ENCODE data around the gene RPAIN.

Gene RPAIN

DNA sequence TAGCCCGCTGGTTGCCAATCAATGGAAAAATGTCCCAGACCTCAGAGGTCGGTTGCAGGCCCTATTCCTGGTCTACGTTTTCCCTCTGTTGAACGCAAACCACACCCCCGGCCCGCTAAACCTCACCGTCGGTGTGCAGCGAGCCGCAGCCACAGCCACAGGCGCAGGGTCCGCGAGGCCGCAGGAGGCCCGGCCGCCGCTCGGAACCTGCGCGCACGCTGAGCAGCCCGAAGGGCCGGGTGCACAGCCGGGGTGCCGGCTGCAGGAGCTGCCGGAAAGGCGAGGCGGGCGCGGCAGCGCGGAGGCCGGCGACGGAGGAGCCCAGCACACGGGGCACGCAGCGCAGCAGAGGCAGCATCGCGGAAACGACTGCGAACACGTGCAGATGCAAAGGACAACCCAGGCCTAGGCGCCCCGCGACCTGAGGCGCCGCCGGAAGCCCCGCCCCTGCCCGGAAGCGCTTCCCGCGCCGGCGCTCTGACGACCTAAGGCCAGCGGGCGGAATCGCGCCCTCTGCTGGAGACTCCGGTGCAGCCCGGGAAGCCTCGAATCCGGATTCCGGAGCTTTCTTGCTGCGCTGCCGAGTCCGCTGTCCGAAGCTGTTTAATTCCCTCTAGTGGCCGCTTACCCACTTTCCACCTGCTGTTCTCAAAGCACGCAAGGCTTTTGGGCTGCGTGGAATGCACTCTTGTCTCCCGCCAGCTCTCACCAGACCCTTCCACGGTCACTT, 18.9 kb downstream of the RPAIN start, which contains the start of gene C1QBP:
Gene C1QBP (minus strand): TSS at position 440 of the 730 bp plus-strand sequence. CDS start 82 bp downstream, at position 358.
- peak within 1 kb of the TSS; percentile 71 for H3K4me3 ChIP-seq (ENCODE audit: low read depth, low read length)
- TF ChIP-seq, protein P1, sequence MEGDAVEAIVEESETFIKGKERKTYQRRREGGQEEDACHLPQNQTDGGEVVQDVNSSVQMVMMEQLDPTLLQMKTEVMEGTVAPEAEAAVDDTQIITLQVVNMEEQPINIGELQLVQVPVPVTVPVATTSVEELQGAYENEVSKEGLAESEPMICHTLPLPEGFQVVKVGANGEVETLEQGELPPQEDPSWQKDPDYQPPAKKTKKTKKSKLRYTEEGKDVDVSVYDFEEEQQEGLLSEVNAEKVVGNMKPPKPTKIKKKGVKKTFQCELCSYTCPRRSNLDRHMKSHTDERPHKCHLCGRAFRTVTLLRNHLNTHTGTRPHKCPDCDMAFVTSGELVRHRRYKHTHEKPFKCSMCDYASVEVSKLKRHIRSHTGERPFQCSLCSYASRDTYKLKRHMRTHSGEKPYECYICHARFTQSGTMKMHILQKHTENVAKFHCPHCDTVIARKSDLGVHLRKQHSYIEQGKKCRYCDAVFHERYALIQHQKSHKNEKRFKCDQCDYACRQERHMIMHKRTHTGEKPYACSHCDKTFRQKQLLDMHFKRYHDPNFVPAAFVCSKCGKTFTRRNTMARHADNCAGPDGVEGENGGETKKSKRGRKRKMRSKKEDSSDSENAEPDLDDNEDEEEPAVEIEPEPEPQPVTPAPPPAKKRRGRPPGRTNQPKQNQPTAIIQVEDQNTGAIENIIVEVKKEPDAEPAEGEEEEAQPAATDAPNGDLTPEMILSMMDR (IDR thresholded peaks at IDR 0.05; ENCODE audit: borderline replicate concordance, insufficient read depth, low read depth, low read length): peak; percentile 97

- TF ChIP-seq, protein P1 (IDR thresholded peaks at IDR 0.05; ENCODE audit: borderline replicate concordance, insufficient read depth, low read depth, low read length): no peak
Observed at GRCh38 chr17:5439446-5439764, 19.4 kb downstream of the RPAIN start.

DNA sequence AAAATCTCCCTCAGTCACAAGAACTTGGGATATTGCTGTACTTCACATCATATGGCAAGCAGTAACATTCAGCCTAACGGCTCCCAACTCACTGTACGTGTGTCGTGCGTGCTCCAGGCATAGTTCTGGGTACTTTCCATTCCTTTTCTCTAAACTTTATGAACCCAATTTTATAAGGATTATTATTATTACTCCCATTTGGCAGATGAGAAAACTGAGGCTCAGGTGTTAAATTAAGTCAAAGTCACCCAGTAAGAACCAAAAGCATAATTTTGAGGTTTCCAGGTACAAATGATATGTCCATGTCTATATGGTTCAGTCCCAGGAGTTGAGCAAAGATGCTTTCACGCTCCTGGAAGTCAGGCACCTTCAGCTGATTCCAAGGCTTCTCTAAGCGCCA, 23.7 kb downstream of the RPAIN start:
- TF ChIP-seq, protein P1 (IDR thresholded peaks at IDR 0.05; ENCODE audit: borderline replicate concordance, insufficient read depth, low read depth, low read length): no peak
- no peak overlapping the region for H3K4me3 ChIP-seq (ENCODE audit: low read depth, low read length)

More at GRCh38 chr17:5439446-5439764, 19.4 kb downstream of the RPAIN start:
- H3K4me3 ChIP-seq (ENCODE audit: low read depth, low read length): no peak overlapping the region

- no peak overlapping the region for H3K4me3 ChIP-seq (ENCODE audit: low read depth, low read length)
- TF ChIP-seq, protein P1 (IDR thresholded peaks at IDR 0.05; ENCODE audit: borderline replicate concordance, insufficient read depth, low read depth, low read length): no peak
Observed at GRCh38 chr17:5444209-5444608, 24.2 kb downstream of the RPAIN start.

- no peak overlapping the region for H3K4me3 ChIP-seq (ENCODE audit: low read depth, low read length)
- TF ChIP-seq, protein P1 (IDR thresholded peaks at IDR 0.05; ENCODE audit: borderline replicate concordance, insufficient read depth, low read depth, low read length): no peak
Observed at GRCh38 chr17:5446786-5447185, 26.8 kb downstream of the RPAIN start.

DNA sequence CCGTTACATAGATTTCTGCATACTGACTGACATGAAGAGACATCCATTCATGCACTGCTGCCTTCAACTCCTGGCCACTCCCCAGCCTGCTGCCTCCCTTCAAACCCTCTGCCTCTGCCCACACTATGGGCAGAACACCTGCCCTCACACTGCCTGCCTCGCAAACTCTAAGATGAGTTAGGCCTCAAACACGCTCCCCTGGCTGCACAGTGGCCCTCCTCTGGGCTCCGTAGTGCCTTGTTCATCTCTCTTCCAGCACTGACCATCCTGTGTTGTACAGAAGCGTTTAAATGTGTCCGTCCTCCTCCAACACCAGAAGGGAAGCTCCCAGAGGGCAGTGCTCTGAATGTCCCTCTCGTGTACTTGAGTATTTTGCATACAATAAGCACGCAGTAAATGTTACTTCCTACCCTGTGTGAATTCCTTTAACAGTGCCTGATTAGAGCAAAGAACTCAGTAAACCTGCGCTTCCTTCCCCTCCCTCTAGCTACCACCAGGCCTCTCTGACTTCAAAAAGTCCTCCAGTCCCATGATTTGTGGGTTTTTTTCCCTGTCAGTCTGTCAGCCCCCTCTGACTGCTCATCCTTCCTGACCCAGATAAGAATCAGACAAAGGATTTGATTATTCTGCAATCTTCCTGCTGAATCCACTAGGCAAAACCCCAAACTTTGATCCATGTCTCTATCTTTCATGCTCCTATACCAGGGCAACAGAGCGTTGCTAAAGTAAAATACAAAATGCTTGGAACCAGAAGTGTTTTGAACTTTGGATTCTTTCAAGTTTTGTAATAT, 44.9 kb downstream of the RPAIN start:
- TF ChIP-seq, protein P1 (IDR thresholded peaks at IDR 0.05; ENCODE audit: borderline replicate concordance, insufficient read depth, low read depth, low read length): no peak
- no peak overlapping the region for H3K4me3 ChIP-seq (ENCODE audit: low read depth, low read length)
